ENCODE data around the gene ATP2C2.

GRCh38 chr16:84511180-84511800 lies 143.0 kb downstream of the ATP2C2 start:
- no peak for TF ChIP-seq POLR2A (IDR thresholded peaks at IDR 0.05; ENCODE audit: extremely low read depth, insufficient read length)
- peak; percentile 93 for TF ChIP-seq CTCF (IDR thresholded peaks at IDR 0.05; ENCODE audit: low read depth, low read length)
- 0 out of 2 replicates have a peak, but pooled peaks have one; percentile 7 for TF ChIP-seq MYC (IDR thresholded peaks at IDR 0.05; ENCODE audit: low read depth, low read length)
